K562 (cell line): Measurements from ENCODE around the gene PCP2. TPM values are rescaled to one million over a fixed set of nuclear protein-coding genes. Genes with fewer than 3 reads are reported as not detected.

Experiments
- JUND ChIP-seq, 2 experiments: IDR thresholded peaks; 2 replicates in 1 of 2; 3 replicates in 1 of 2; pipeline ENCODE4 v1.6.1; 2011; ENCODE audit warnings: borderline replicate concordance in 2 of 2, low read depth in 2 of 2, low read length in 2 of 2, improper control_type of control experiment in 1 of 2, missing biosample characterization in 1 of 2, missing genetic modification characterization in 1 of 2, missing genetic modification reagents in 1 of 2
- MYC ChIP-seq, 2 experiments: fragments of 250-450 bp in 1 of 2; sonication (Bioruptor Pico) in 1 of 2; IDR thresholded peaks; 2 replicates each; pipeline versions ENCODE4 v1.5.1 to v1.6.1; 2012 to 2021; ENCODE audit warnings: low read depth in 2 of 2, borderline replicate concordance in 1 of 2, improper control_type of control experiment in 1 of 2, low read length in 1 of 2, mild to moderate bottlenecking in 1 of 2, moderate library complexity in 1 of 2
- RBFOX2 ChIP-seq: fragments of 200-400 bp; formaldehyde crosslinking; IDR thresholded peaks from 2 replicates; pipeline ENCODE4 v1.6.1; 2017; ENCODE audit warnings: low read depth, mild to moderate bottlenecking, low read length, moderate library complexity
- RBM14 ChIP-seq: fragments of 200-400 bp; formaldehyde crosslinking; IDR thresholded peaks from 2 replicates; pipeline ENCODE4 v1.6.1; 2018; ENCODE audit warnings: low read depth, mild to moderate bottlenecking, low read length, moderate library complexity, borderline replicate concordance; ENCODE audit not compliant: insufficient read depth
- STAG1 ChIP-seq: sonication (generic); formaldehyde crosslinking; IDR thresholded peaks from 2 replicates; pipeline ENCODE4 v1.5.0; 2020; ENCODE audit warnings: missing genetic modification reagents, borderline replicate concordance
- ZNF431 ChIP-seq: sonication (generic); formaldehyde crosslinking; IDR thresholded peaks from 2 replicates; pipeline ENCODE4 v1.8.0; 2022; ENCODE audit warnings: mild to moderate bottlenecking, missing genetic modification reagents
- polyA plus RNA-seq, 8 experiments: library from polyadenylated mRNA; depleted of rRNA in 4 of 8; stranded (reverse) in 5 of 8; unstranded in 3 of 8; fragments of >200 nt; fragmentation: Nextera tagmentation in 2 of 8; fragmentation: Illumina TruSeq in 1 of 8; extraction: Ambion mirVana in 2 of 8; extraction: Trizol in 1 of 8; gene quantifications; 2 replicates each; pipeline versions ENCODE4 v1.2.1 to v1.2.3, GENCODE V29; 2011 to 2014; ENCODE audit warnings: inconsistent platforms in 1 of 8, missing spikeins in 1 of 8
- total RNA-seq, 7 experiments: library from RNA; depleted of rRNA in 6 of 7; stranded (reverse); fragments of >200 nt in 6 of 7; fragmentation: Illumina TruSeq in 2 of 7; extraction: Trizol in 2 of 7; gene quantifications; 2 replicates each; pipeline versions ENCODE4 v1.2.1 to v1.2.3, GENCODE V29; 2011 to 2021; ENCODE audit warnings: low replicate concordance in 1 of 7
- TF ChIP-seq, protein P1 (sequence below): fragments of 450-650 bp; IDR thresholded peaks from 2 replicates; pipeline ENCODE4 v1.6.1; 2017; ENCODE audit warnings: antibody characterized with exemption, mild to moderate bottlenecking
- TF ChIP-seq, protein P2 (sequence below): fragments of 450-650 bp; IDR thresholded peaks from 2 replicates; pipeline ENCODE4 v1.6.1; 2016
- TF ChIP-seq, protein P3 (sequence below), 3 experiments: fragments of 200-800 bp in 1 of 3; sonication (Bioruptor generic) in 1 of 3; sonication (generic) in 1 of 3; formaldehyde crosslinking in 1 of 3; IDR thresholded peaks; 2 replicates each; pipeline versions ENCODE4 v1.6.1 to v1.8.0; 2016 to 2022; ENCODE audit warnings: mild to moderate bottlenecking in 2 of 3, missing compliant biosample characterization in 2 of 3, missing genetic modification characterization in 2 of 3, missing genetic modification reagents in 1 of 3

The PCP2 gene
- total and polyA plus RNA-seq, 9 of the 15 experiments (the other 6 are each of a cell fraction or from before 2014, with no cell fraction given): 0.17 to 1.3 (median 0.49) TPM; not detected in 3

DNA sequence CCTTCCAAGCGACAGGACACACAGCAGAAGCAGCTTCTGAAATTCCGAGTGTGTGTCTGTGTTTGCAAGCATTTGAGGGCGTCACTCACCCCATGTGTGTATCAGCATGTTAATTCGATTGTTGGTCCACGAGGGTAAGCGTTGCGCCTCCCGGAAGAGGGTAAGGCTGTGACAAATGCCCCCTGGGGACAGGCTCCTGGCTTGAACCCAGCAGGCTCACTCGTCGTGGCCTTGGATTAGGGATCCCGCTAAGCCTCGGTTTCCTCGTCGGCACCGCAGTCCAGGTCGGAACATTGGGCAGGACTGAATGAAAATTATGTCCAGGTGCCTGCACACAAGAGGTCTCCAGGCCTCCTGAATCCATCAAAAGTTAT lies 2.8 kb upstream of the PCP2 start (continued):
- no peak for TF ChIP-seq MYC (IDR thresholded peaks at IDR 0.05; ENCODE audit: low read depth, low read length)
- 0 out of 2 replicates have a peak, but pooled peaks have one; percentile 34 for TF ChIP-seq MYC (CRISPR knock-in tag; IDR thresholded peaks at IDR 0.05; ENCODE audit: borderline replicate concordance, low read depth)
- TF ChIP-seq RBM14: no peak
- TF ChIP-seq JUND (IDR thresholded peaks at IDR 0.05; ENCODE audit: borderline replicate concordance, low read depth, low read length): no peak
- no peak for TF ChIP-seq JUND (tag; IDR thresholded peaks at IDR 0.05; ENCODE audit: borderline replicate concordance, low read depth, low read length)
- peak; percentile 44; the same call in 1 of the 2 replicates for TF ChIP-seq STAG1 (CRISPR knock-in tag)
- no peak for TF ChIP-seq RBFOX2
- TF ChIP-seq, protein P1, sequence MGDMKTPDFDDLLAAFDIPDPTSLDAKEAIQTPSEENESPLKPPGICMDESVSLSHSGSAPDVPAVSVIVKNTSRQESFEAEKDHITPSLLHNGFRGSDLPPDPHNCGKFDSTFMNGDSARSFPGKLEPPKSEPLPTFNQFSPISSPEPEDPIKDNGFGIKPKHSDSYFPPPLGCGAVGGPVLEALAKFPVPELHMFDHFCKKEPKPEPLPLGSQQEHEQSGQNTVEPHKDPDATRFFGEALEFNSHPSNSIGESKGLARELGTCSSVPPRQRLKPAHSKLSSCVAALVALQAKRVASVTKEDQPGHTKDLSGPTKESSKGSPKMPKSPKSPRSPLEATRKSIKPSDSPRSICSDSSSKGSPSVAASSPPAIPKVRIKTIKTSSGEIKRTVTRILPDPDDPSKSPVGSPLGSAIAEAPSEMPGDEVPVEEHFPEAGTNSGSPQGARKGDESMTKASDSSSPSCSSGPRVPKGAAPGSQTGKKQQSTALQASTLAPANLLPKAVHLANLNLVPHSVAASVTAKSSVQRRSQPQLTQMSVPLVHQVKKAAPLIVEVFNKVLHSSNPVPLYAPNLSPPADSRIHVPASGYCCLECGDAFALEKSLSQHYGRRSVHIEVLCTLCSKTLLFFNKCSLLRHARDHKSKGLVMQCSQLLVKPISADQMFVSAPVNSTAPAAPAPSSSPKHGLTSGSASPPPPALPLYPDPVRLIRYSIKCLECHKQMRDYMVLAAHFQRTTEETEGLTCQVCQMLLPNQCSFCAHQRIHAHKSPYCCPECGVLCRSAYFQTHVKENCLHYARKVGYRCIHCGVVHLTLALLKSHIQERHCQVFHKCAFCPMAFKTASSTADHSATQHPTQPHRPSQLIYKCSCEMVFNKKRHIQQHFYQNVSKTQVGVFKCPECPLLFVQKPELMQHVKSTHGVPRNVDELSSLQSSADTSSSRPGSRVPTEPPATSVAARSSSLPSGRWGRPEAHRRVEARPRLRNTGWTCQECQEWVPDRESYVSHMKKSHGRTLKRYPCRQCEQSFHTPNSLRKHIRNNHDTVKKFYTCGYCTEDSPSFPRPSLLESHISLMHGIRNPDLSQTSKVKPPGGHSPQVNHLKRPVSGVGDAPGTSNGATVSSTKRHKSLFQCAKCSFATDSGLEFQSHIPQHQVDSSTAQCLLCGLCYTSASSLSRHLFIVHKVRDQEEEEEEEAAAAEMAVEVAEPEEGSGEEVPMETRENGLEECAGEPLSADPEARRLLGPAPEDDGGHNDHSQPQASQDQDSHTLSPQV: 0 out of 2 replicates have a peak, but pooled peaks have one; percentile 4
- TF ChIP-seq, protein P2, sequence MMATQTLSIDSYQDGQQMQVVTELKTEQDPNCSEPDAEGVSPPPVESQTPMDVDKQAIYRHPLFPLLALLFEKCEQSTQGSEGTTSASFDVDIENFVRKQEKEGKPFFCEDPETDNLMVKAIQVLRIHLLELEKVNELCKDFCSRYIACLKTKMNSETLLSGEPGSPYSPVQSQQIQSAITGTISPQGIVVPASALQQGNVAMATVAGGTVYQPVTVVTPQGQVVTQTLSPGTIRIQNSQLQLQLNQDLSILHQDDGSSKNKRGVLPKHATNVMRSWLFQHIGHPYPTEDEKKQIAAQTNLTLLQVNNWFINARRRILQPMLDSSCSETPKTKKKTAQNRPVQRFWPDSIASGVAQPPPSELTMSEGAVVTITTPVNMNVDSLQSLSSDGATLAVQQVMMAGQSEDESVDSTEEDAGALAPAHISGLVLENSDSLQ: no peak
- peak; percentile 70; the same call in 1 of the 2 replicates for TF ChIP-seq ZNF431 (CRISPR knock-in tag)
- TF ChIP-seq, protein P3, sequence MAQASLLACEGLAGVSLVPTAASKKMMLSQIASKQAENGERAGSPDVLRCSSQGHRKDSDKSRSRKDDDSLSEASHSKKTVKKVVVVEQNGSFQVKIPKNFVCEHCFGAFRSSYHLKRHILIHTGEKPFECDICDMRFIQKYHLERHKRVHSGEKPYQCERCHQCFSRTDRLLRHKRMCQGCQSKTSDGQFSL (CRISPR knock-in tag; IDR thresholded peaks at IDR 0.05): peak; percentile 75; the same call in 1 of the 2 replicates
- TF ChIP-seq, protein P3 (tag; IDR thresholded peaks at IDR 0.05): no peak
